IMR-90 (cell line): Measurements from ENCODE around the gene ARL8B. TPM values are rescaled to one million over a fixed set of nuclear protein-coding genes. Genes with fewer than 3 reads are reported as not detected.

Experiments
- ATAC-seq: fragments of 200-7000 bp; cut with Tn5 transposase; 2 replicates; pipeline ENCODE4 v1.9.1; 2020; ENCODE audit warnings: low read depth, mild to moderate bottlenecking, moderate library complexity
- BruUV-seq: library from RNA; stranded (reverse); fragments of 400-500 nt; replicated peaks from 2 replicates; lab custom pipeline; 2021; lab: Mats Ljungman, UMichigan
- CTCF ChIA-PET: fragments of 300-600 bp; formaldehyde crosslinking; extraction: SDS; loops from one replicate; lab custom pipeline; 2021; ENCODE audit warnings: antibody characterized with exemption; lab: Yijun Ruan, JAX
- POLR2A ChIA-PET: fragments of 300-600 bp; sonication (Branson Sonifier 250); formaldehyde crosslinking; loops from one replicate; lab custom pipeline; 2022; ENCODE audit warnings: antibody characterized with exemption; ENCODE audit not compliant: unreplicated experiment; lab: Charles Lee
- DNase-seq: peaks from one replicate; pipeline ENCODE4 v3.0.0; 2013
- H2AFZ ChIP-seq: replicated peaks from 2 replicates; pipeline ENCODE3; 2013; ENCODE audit warnings: low read length, mild to moderate bottlenecking; ENCODE audit not compliant: poor library complexity
- H2AK5ac ChIP-seq: 2 replicates; pipeline ENCODE4 v1.6.1; 2013; ENCODE audit warnings: low read depth, low read length, inconsistent platforms
- H2AK9ac ChIP-seq: replicated peaks from 2 replicates; pipeline ENCODE3; 2013; ENCODE audit warnings: mild to moderate bottlenecking, low read depth, low read length, moderate library complexity; ENCODE audit not compliant: poor library complexity
- H2BK120ac ChIP-seq: 2 replicates; pipeline ENCODE4 v1.6.1; 2013; ENCODE audit warnings: low read depth, low read length, inconsistent platforms
- H2BK15ac ChIP-seq: 3 replicates; pipeline ENCODE4 v1.6.1; 2013; ENCODE audit warnings: low read depth, low read length, inconsistent platforms
- H2BK20ac ChIP-seq: 2 replicates; pipeline ENCODE4 v1.6.1; 2013; ENCODE audit warnings: low read depth, mild to moderate bottlenecking, inconsistent platforms, low read length, moderate library complexity
- H2BK5ac ChIP-seq: 2 replicates; pipeline ENCODE4 v1.6.1; 2013; ENCODE audit warnings: mild to moderate bottlenecking, low read depth, low read length, inconsistent platforms; ENCODE audit not compliant: poor library complexity, severe bottlenecking
- H3K14ac ChIP-seq: replicated peaks from 2 replicates; pipeline ENCODE4 v1.6.1; 2013; ENCODE audit warnings: low read depth, low read length, inconsistent platforms
- H3K18ac ChIP-seq: 2 replicates; pipeline ENCODE4 v1.6.1; 2013; ENCODE audit warnings: low read depth, low read length, control low read depth
- H3K23ac ChIP-seq: 2 replicates; pipeline ENCODE4 v1.6.1; 2013; ENCODE audit warnings: low read depth, low read length, inconsistent platforms
- H3K27ac ChIP-seq: 2 replicates; pipeline ENCODE4 v1.5.1; 2013; ENCODE audit warnings: mild to moderate bottlenecking, control low read depth, low read length; ENCODE audit not compliant: insufficient read depth
- H3K27me3 ChIP-seq: 2 replicates; pipeline ENCODE4 v1.6.1; 2013; ENCODE audit warnings: low read length; ENCODE audit not compliant: control insufficient read depth, insufficient read depth
- H3K36me3 ChIP-seq: 2 replicates; pipeline ENCODE4 v1.6.1; 2013; ENCODE audit warnings: low read length, mixed read lengths; ENCODE audit not compliant: control insufficient read depth, insufficient read depth
- H3K4ac ChIP-seq: 2 replicates; pipeline ENCODE4 v1.6.1; 2013; ENCODE audit warnings: low read depth, low read length, inconsistent platforms
- H3K4me1 ChIP-seq: 2 replicates; pipeline ENCODE4 v1.6.1; 2013; ENCODE audit warnings: low read length, mixed read lengths; ENCODE audit not compliant: control insufficient read depth, insufficient read depth
- H3K4me2 ChIP-seq: 2 replicates; pipeline ENCODE4 v1.6.1; 2013; ENCODE audit warnings: low read depth, mild to moderate bottlenecking, control low read depth, low read length, moderate library complexity
- H3K4me3 ChIP-seq: 2 replicates; pipeline ENCODE4 v1.5.1; 2013; ENCODE audit warnings: low read depth, mild to moderate bottlenecking, control low read depth, low read length, moderate library complexity; ENCODE audit not compliant: insufficient read depth
- H3K56ac ChIP-seq: 2 replicates; pipeline ENCODE4 v1.6.1; 2013; ENCODE audit warnings: low read length, inconsistent platforms; ENCODE audit not compliant: insufficient read depth; ENCODE audit errors: extremely low read depth
- H3K79me1 ChIP-seq, 2 experiments: 2 replicates each; pipeline ENCODE4 v1.6.1; 2013; ENCODE audit warnings: low read length in 2 of 2, inconsistent platforms in 1 of 2, low read depth in 1 of 2
- H3K9ac ChIP-seq: 2 replicates; pipeline ENCODE4 v1.6.1; 2013; ENCODE audit warnings: low read depth, low read length, control low read depth
- H3K9me1 ChIP-seq: 2 replicates; pipeline ENCODE4 v1.6.1; 2013; ENCODE audit warnings: low read length, inconsistent platforms; ENCODE audit not compliant: insufficient read depth
- H3K9me3 ChIP-seq: 2 replicates; pipeline ENCODE4 v1.6.1; 2013; ENCODE audit warnings: low read length; ENCODE audit not compliant: control insufficient read depth, insufficient read depth
- H4K20me1 ChIP-seq: 2 replicates; pipeline ENCODE4 v1.6.1; 2013; ENCODE audit warnings: low read length, inconsistent platforms; ENCODE audit not compliant: insufficient read depth
- H4K5ac ChIP-seq: 2 replicates; pipeline ENCODE4 v1.6.1; 2013; ENCODE audit warnings: mild to moderate bottlenecking, low read depth, low read length, control low read depth
- H4K8ac ChIP-seq, 2 experiments: 2 replicates each; pipeline ENCODE4 v1.6.1; 2013; ENCODE audit warnings: low read depth in 2 of 2, low read length in 2 of 2, control low read depth in 1 of 2, inconsistent platforms in 1 of 2
- H4K91ac ChIP-seq: 2 replicates; pipeline ENCODE4 v1.6.1; 2013; ENCODE audit warnings: low read depth, low read length, inconsistent platforms; ENCODE audit not compliant: insufficient read depth
- BHLHE40 ChIP-seq: fragments of 150-350 bp; IDR thresholded peaks from 2 replicates; pipeline ENCODE4 v1.6.1; 2016; ENCODE audit warnings: mild to moderate bottlenecking, low read depth, low read length
- CEBPB ChIP-seq: IDR thresholded peaks from 2 replicates; pipeline ENCODE4 v1.6.1; 2012; ENCODE audit warnings: low read depth, low read length, improper control_type of control experiment
- CHD1 ChIP-seq: IDR thresholded peaks from 2 replicates; pipeline ENCODE4 v1.6.1; 2012; ENCODE audit warnings: low read depth, low read length, improper control_type of control experiment
- CTCF ChIP-seq: conservative IDR thresholded peaks from 2 replicates; pipeline ENCODE4 v1.5.1; 2012; ENCODE audit warnings: mild to moderate bottlenecking, low read depth, low read length, improper control_type of control experiment
- ELK1 ChIP-seq: fragments of 150-350 bp; IDR thresholded peaks from 2 replicates; pipeline ENCODE4 v1.6.1; 2016; ENCODE audit warnings: low read depth, mild to moderate bottlenecking, low read length, moderate library complexity, borderline replicate concordance
- FOS ChIP-seq: fragments of 150-350 bp; IDR thresholded peaks from 2 replicates; pipeline ENCODE4 v1.6.1; 2016; ENCODE audit warnings: low read depth, low read length
- MAZ ChIP-seq: IDR thresholded peaks from 2 replicates; pipeline ENCODE4 v1.6.1; 2012; ENCODE audit warnings: low read depth, mild to moderate bottlenecking, low read length, improper control_type of control experiment, moderate library complexity, borderline replicate concordance
- MXI1 ChIP-seq: IDR thresholded peaks from 2 replicates; pipeline ENCODE4 v1.6.1; 2012; ENCODE audit warnings: low read depth, mild to moderate bottlenecking, low read length, moderate library complexity, borderline replicate concordance
- POLR2A ChIP-seq: IDR thresholded peaks from 2 replicates; pipeline ENCODE4 v1.6.1; 2012; ENCODE audit warnings: mild to moderate bottlenecking, low read depth, low read length
- RCOR1 ChIP-seq: IDR thresholded peaks from 2 replicates; pipeline ENCODE4 v1.6.1; 2012; ENCODE audit warnings: mild to moderate bottlenecking, low read length, improper control_type of control experiment; ENCODE audit not compliant: insufficient replicate concordance
- RFX5 ChIP-seq: IDR thresholded peaks from 2 replicates; pipeline ENCODE4 v1.8.0; 2012; ENCODE audit warnings: low read depth, mild to moderate bottlenecking, low read length, moderate library complexity
- SMC3 ChIP-seq: fragments of 150-350 bp; IDR thresholded peaks from 2 replicates; pipeline ENCODE4 v1.6.1; 2016; ENCODE audit warnings: low read depth, mild to moderate bottlenecking, antibody characterized with exemption, low read length, moderate library complexity
- WGBS, 2 experiments: methylation state at CpG; one replicate each; pipeline versions ENCODE4 v1.1.5 to v1.1.7; 2013; ENCODE audit warnings: missing lambda C conversion rate in 2 of 2; ENCODE audit not compliant: insufficient read length in 1 of 2; ENCODE audit errors: extremely low coverage in 2 of 2; 5-methylcytosine and 5-hydroxymethylcytosine counted together
- dilution Hi-C: fragments of 300-500 bp; cut with HindIII; formaldehyde crosslinking; loops from one replicate; pipeline ENCODE4 v1.14.3; 2018; ENCODE audit warnings: low sequenced_read_pairs; ENCODE audit not compliant: unreplicated experiment
- in situ Hi-C: fragments of 300-500 bp; cut with MboI; formaldehyde crosslinking; loops from 3 replicates; pipeline ENCODE4 v1.14.3; 2019; ENCODE audit warnings: low sequenced_read_pairs, inconsistent platforms, mixed read lengths
- intact Hi-C: fragments of 100-400 bp; cut with micrococcal nuclease; formaldehyde crosslinking; loops from 2 replicates; pipeline ENCODE4 v1.10.0; 2022
- polyA plus RNA-seq, 3 experiments: library from polyadenylated mRNA; depleted of rRNA; stranded (reverse); fragments of >200 nt; gene quantifications; 2 replicates each; pipeline ENCODE4 v1.2.3, GENCODE V29; 2012; ENCODE audit warnings: low replicate concordance in 1 of 3
- total RNA-seq: library from RNA; depleted of rRNA; stranded (reverse); fragments of >200 nt; gene quantifications from 2 replicates; pipeline ENCODE4 v1.2.3, GENCODE V29; 2012
- TF ChIP-seq, protein P1 (sequence below): fragments of 150-350 bp; IDR thresholded peaks from 2 replicates; pipeline ENCODE4 v1.6.1; 2017; ENCODE audit warnings: mild to moderate bottlenecking, antibody characterized with exemption, low read length, low read depth

Gene ARL8B
- total and polyA plus RNA-seq, 2 of the 4 experiments (the other 2 are of a cell fraction): 32.3 to 47.0 TPM

GRCh38 chr3:5079761-5080160 is 42.3 kb upstream of the ARL8B start:
- H4K91ac ChIP-seq: no peak overlapping the region
- intact Hi-C loops: no loop called here
- H3K18ac ChIP-seq: no peak overlapping the region
- dilution Hi-C loops: no loop called here
- peaks cover 3% of the 10 kb centered on the region for H3K27me3 ChIP-seq
- H3K4me1 ChIP-seq: no peaks in the 10 kb centered on the region
- H3K36me3 ChIP-seq: no peaks in the 10 kb centered on the region
- H3K9me1 ChIP-seq: no peaks in the 10 kb centered on the region
- no peak overlapping the region for H2BK15ac ChIP-seq
- H2AFZ ChIP-seq: no peak overlapping the region
- H3K23ac ChIP-seq: no peak overlapping the region
- no peak overlapping the region for H3K4me3 ChIP-seq
- no CpG with 5 or more reads among the region's 3 CpGs for WGBS, 2 experiments
- H4K5ac ChIP-seq: no peak overlapping the region
- H3K4me2 ChIP-seq: no peak overlapping the region
- H3K79me1 ChIP-seq: no peaks in the 10 kb centered on the region
- ATAC-seq (no peak), DNase-seq (no peak)
- no peak overlapping the region for H2BK5ac ChIP-seq
- no peak overlapping the region for H2AK9ac ChIP-seq
- H3K27ac ChIP-seq: no peak overlapping the region
- H4K8ac ChIP-seq: no peak overlapping the region
- CTCF ChIA-PET: no interaction called here
- H3K4ac ChIP-seq: no peak overlapping the region
- TF ChIP-seq FOS (no peak), SMC3 (no peak), CEBPB (no peak), RFX5 (no peak), RCOR1 (no peak), ELK1 (no peak), MAZ (no peak), CTCF (no peak), BHLHE40 (no peak), CHD1 (no peak), POLR2A (no peak), MXI1 (no peak)
- TF ChIP-seq, protein P1, sequence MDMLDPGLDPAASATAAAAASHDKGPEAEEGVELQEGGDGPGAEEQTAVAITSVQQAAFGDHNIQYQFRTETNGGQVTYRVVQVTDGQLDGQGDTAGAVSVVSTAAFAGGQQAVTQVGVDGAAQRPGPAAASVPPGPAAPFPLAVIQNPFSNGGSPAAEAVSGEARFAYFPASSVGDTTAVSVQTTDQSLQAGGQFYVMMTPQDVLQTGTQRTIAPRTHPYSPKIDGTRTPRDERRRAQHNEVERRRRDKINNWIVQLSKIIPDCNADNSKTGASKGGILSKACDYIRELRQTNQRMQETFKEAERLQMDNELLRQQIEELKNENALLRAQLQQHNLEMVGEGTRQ: no peak
- no peak overlapping the region for H3K9ac ChIP-seq
- H3K9me3 ChIP-seq: no peaks in the 10 kb centered on the region
- no peak overlapping the region for H2AK5ac ChIP-seq
- in situ Hi-C loops: no loop called here
- H3K14ac ChIP-seq: no peak overlapping the region
- no peak overlapping the region for H2BK20ac ChIP-seq
- POLR2A ChIA-PET: no interaction called here
- no TSS peak for BruUV-seq
- no peak overlapping the region for H2BK120ac ChIP-seq
- no peaks in the 10 kb centered on the region for H4K20me1 ChIP-seq
- no peak overlapping the region for H3K56ac ChIP-seq
